ENCODE data around the gene NELL2.
"Not testable (repeated sequence)": the region's sequence is repeated elsewhere in the genome, so short reads cannot be mapped to it uniquely, and the experiment has no call there.

The NELL2 gene

GRCh38 chr12:44847403-44847802 lies 28.7 kb downstream of the NELL2 start:
- DNase-seq = no peak

GRCh38 chr12:44846826-44847225 lies 29.3 kb downstream of the NELL2 start:
- no peak for DNase-seq

GRCh38 chr12:44842669-44843068 lies 33.4 kb downstream of the NELL2 start:
- no peak for DNase-seq

GRCh38 chr12:44839785-44840184 lies 36.3 kb downstream of the NELL2 start:
- no peak for DNase-seq

GRCh38 chr12:44837114-44837755 lies 38.9 kb downstream of the NELL2 start:
- DNase-seq = no peak

- no peak for DNase-seq
Observed at GRCh38 chr12:44835641-44836379, 40.3 kb downstream of the NELL2 start.

GRCh38 chr12:44834996-44835395 lies 41.1 kb downstream of the NELL2 start:
- not testable (repeated sequence) for DNase-seq

- no peak for DNase-seq
Observed at GRCh38 chr12:44833561-44833960, 42.6 kb downstream of the NELL2 start.

- DNase-seq = no peak
Observed at GRCh38 chr12:44830566-44831055, 45.5 kb downstream of the NELL2 start.

GRCh38 chr12:44829045-44829444 lies 47.1 kb downstream of the NELL2 start:
- no peak for DNase-seq

GRCh38 chr12:44827832-44828438 lies 48.2 kb downstream of the NELL2 start:
- DNase-seq = no peak

GRCh38 chr12:44821702-44822101 lies 54.4 kb downstream of the NELL2 start:
- DNase-seq = not testable (repeated sequence)

GRCh38 chr12:44819884-44820283 lies 56.2 kb downstream of the NELL2 start:
- DNase-seq = no peak

- no peak for DNase-seq
Observed at GRCh38 chr12:44817687-44818086, 58.4 kb downstream of the NELL2 start.

- no peak for DNase-seq
Observed at GRCh38 chr12:44816446-44817017, 59.6 kb downstream of the NELL2 start.

- no peak for DNase-seq
Observed at GRCh38 chr12:44812062-44812461, 64.1 kb downstream of the NELL2 start.

- DNase-seq = no peak
Observed at GRCh38 chr12:44804068-44804467, 72.0 kb downstream of the NELL2 start.

GRCh38 chr12:44795970-44796369 lies 80.1 kb downstream of the NELL2 start:
- DNase-seq = no peak

- DNase-seq = no peak
Observed at GRCh38 chr12:44788731-44789130, 87.4 kb downstream of the NELL2 start.

- no peak for DNase-seq
Observed at GRCh38 chr12:44780221-44780790, 95.8 kb downstream of the NELL2 start.

- no peak for DNase-seq
Observed at GRCh38 chr12:44779766-44780165, 96.3 kb downstream of the NELL2 start.

GRCh38 chr12:44778863-44779262 lies 97.3 kb downstream of the NELL2 start:
- DNase-seq = no peak

GRCh38 chr12:44777044-44777443 lies 99.1 kb downstream of the NELL2 start:
- no peak for DNase-seq

Data from activated CD4-positive, alpha-beta T cell treated with anti-CD3 and anti-CD28 coated beads for 1 hour (primary cell).